AG09319 (cell line): ENCODE results near the gene SLC25A53.
"Not testable (repeated sequence)": the region's sequence is repeated elsewhere in the genome, so short reads cannot be mapped to it uniquely, and the experiment has no call there.

Experiments
- DNase-seq: peaks from one replicate; pipeline ENCODE4 v3.0.0-alpha.2; 2010; ENCODE audit warnings: low read depth; ENCODE audit errors: extremely low read depth
- CTCF ChIP-seq: IDR thresholded peaks from 2 replicates; pipeline ENCODE4 v1.5.1; 2011; ENCODE audit warnings: low read depth, mild to moderate bottlenecking, inconsistent platforms, low read length, moderate library complexity

The SLC25A53 gene

GRCh38 chrX:104084534-104085277 lies 72.1 kb downstream of the SLC25A53 start:
- TF ChIP-seq CTCF, result no peak
- DNase-seq, result no peak

- DNase-seq, result no peak
- no peak for TF ChIP-seq CTCF
Observed at GRCh38 chrX:104084063-104084462, 72.7 kb downstream of the SLC25A53 start.

GRCh38 chrX:104077854-104078253 lies 79.0 kb downstream of the SLC25A53 start:
- DNase-seq, result not testable (repeated sequence)

GRCh38 chrX:104075778-104076445 lies 80.9 kb downstream of the SLC25A53 start, which contains the start of gene TMSB15C:
TSS of gene TMSB15C (minus strand) at chrX:104076236.
- DNase-seq, result not testable (repeated sequence)

- not testable (repeated sequence) for DNase-seq
Observed at GRCh38 chrX:104062636-104063035, 94.2 kb downstream of the SLC25A53 start.

- not testable (repeated sequence) for DNase-seq
Observed at GRCh38 chrX:104054956-104055355, 101.9 kb downstream of the SLC25A53 start.
